Fibroblast of skin of left quadriceps (primary cell): ENCODE results near the gene MGME1.

Source experiments
- DNase-seq, 2 experiments: peaks; one replicate each; pipeline ENCODE4 v3.0.0-alpha.2; 2013; ENCODE audit warnings: low read depth in 2 of 2

MGME1 gene

GRCh38 chr20:17968366-17969277, at the start of gene MGME1, which contains the start of gene SNX5:
MGME1 (plus strand) TSS chr20:17969018; CDS start chr20:17969860, 842 bp downstream.
SNX5 (minus strand) TSS chr20:17968794; CDS start chr20:17968425, 369 bp downstream.
- peak; percentile 99 for DNase-seq

GRCh38 chr20:17919149-17919548, 49.7 kb upstream of the MGME1 start:
- no peak for DNase-seq

- no peak for DNase-seq
Observed at GRCh38 chr20:17921774-17922173, 47.0 kb upstream of the MGME1 start.

- peak; percentile 67 to 70 for DNase-seq
Observed at GRCh38 chr20:17925141-17925939, 43.5 kb upstream of the MGME1 start.

GRCh38 chr20:17925940-17926300, 42.9 kb upstream of the MGME1 start:
- no peak for DNase-seq

GRCh38 chr20:17928211-17928611, 40.6 kb upstream of the MGME1 start:
- no peak for DNase-seq

- DNase-seq: no peak
Observed at GRCh38 chr20:17928633-17929311, 40.0 kb upstream of the MGME1 start.

- no peak for DNase-seq
Observed at GRCh38 chr20:17931513-17931912, 37.3 kb upstream of the MGME1 start.

GRCh38 chr20:17932396-17932795, 36.4 kb upstream of the MGME1 start:
- no peak for DNase-seq

- DNase-seq: no peak
Observed at GRCh38 chr20:17933121-17933520, 35.7 kb upstream of the MGME1 start.

GRCh38 chr20:17933711-17934110, 35.1 kb upstream of the MGME1 start:
- no peak for DNase-seq

- DNase-seq: no peak
Observed at GRCh38 chr20:17934141-17934862, 34.5 kb upstream of the MGME1 start.

- no peak for DNase-seq
Observed at GRCh38 chr20:17935186-17935585, 33.6 kb upstream of the MGME1 start.

GRCh38 chr20:17935761-17936160, 33.1 kb upstream of the MGME1 start:
- DNase-seq: no peak

GRCh38 chr20:17936286-17936760, 32.5 kb upstream of the MGME1 start:
- no peak for DNase-seq

GRCh38 chr20:17936761-17937732, 31.8 kb upstream of the MGME1 start:
- no peak for DNase-seq

GRCh38 chr20:17938871-17939619, 29.8 kb upstream of the MGME1 start:
- no peak for DNase-seq

GRCh38 chr20:17939622-17940223, 29.1 kb upstream of the MGME1 start:
- DNase-seq: no peak
